Measurements from ENCODE around the gene CAMTA1.

Gene CAMTA1

DNA sequence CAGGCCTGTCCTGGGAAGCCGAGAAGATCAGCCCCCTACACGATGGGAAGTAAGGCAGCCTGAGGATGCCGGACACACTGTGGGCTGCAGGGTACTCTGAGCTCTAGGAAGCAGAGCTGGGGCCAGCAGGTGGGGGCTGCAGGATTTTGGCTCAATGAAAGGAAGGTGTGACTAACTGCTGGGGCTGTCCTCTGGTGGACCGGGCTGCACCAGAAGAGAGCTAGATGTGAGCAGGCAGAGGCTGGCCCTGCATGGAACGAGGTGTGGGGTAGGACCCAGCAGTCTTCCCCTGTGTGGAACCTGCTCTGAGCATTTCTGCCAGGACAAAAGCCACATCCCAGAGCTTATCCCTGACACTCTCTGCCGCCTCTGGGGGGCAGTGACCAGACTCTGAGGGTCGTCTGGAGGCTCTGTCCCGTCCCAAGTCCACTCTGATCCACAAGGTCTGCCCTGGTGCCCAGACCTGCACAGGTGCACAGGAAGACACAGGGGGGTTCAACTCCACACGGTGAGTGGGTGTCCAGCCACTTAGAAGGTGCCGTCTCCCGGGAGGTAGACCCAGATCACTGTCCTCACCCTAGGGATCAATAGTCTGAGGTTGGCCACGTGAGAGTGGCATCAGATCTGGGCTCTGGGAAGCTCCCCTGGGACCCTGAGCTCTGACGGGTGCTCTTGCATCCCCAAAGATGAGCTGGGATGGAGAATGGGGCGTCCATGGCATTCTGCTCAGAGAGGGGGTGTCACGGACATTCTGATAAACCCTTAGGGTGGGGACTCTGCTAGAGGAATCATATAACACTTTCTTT lies 798.2 kb downstream of the CAMTA1 start:
- Histone ChIP-seq H3K4me3 (ENCODE audit: low read depth, low read length) (no peak overlapping the region), H3K23ac (ENCODE audit: low read length) (no peak overlapping the region), H2AK5ac (ENCODE audit: low read length) (no peak overlapping the region), H3K79me1 (ENCODE audit: low read length) (no peaks in the 10 kb centered on the region), H3K9ac (ENCODE audit: low read length) (no peak overlapping the region), H3K27me3 (ENCODE audit: insufficient read depth, low read length) (no peaks in the 10 kb centered on the region), H2BK120ac (ENCODE audit: insufficient read depth, low read length, poor library complexity) (no peak overlapping the region), H3K4me2 (ENCODE audit: low read length) (no peak overlapping the region), H2AFZ (ENCODE audit: insufficient read depth, low read length, poor library complexity) (no peak overlapping the region), H2BK12ac (ENCODE audit: low read length) (no peak overlapping the region), H3K14ac (ENCODE audit: low read length) (no peak overlapping the region), H3K9me3 (ENCODE audit: insufficient read depth, low read depth, low read length) (no peaks in the 10 kb centered on the region), H4K12ac (ENCODE audit: low read depth, low read length) (no peak overlapping the region), H3K36me3 (ENCODE audit: control insufficient read depth in 1 of 2, insufficient read depth in 2 of 2, low read length in 2 of 2) (no peaks in the 10 kb centered on the region), H3K18ac (ENCODE audit: low read length) (no peak overlapping the region), H3K4ac (ENCODE audit: low read depth, low read length) (no peak overlapping the region), H3K79me2 (ENCODE audit: control insufficient read depth, insufficient read depth, low read length, poor library complexity) (no peaks in the 10 kb centered on the region), H3K4me1 (ENCODE audit: control insufficient read depth in 1 of 2, insufficient read depth in 2 of 2, low read length in 2 of 2) (no peaks in the 10 kb centered on the region), H3K27ac (ENCODE audit: low read depth, low read length) (no peak overlapping the region), H2BK5ac (ENCODE audit: low read depth, low read length, poor library complexity) (no peak overlapping the region), H4K8ac (ENCODE audit: low read depth, low read length) (no peak overlapping the region), H4K91ac (ENCODE audit: low read depth, low read length) (no peak overlapping the region)
- DNase-seq: no peak
- no CpG with 5 or more reads among the region's 15 CpGs for WGBS (ENCODE audit: extremely low coverage, insufficient coverage, insufficient read length)

DNA sequence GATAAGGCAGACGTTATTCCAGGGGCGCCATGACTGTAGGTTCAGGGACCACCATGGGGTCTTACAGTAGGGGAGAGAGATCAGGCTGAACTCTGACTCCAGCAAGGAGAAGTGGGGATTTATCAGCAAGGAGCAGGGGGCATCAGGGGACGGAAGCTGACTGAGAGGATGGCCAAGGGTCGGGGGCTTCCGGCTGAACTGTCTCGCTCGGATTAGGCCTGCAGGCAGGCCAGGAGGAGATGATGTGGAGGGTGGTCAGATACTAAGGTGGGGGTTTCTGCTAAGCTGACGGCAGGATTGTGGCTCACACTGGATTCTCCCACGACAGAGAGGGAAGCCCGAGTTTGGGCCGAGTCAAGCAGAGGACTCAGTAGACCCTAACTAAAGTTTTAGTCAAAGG lies 798.9 kb downstream of the CAMTA1 start:
- DNase-seq: no peak
- Histone ChIP-seq H3K4me1 (ENCODE audit: control insufficient read depth in 1 of 2, insufficient read depth in 2 of 2, low read length in 2 of 2) (no peaks in the 10 kb centered on the region), H2BK120ac (ENCODE audit: insufficient read depth, low read length, poor library complexity) (no peak overlapping the region), H3K23ac (ENCODE audit: low read length) (no peak overlapping the region), H3K9ac (ENCODE audit: low read length) (no peak overlapping the region), H3K27ac (ENCODE audit: low read depth, low read length) (no peak overlapping the region), H3K4me3 (ENCODE audit: low read depth, low read length) (no peak overlapping the region), H3K27me3 (ENCODE audit: insufficient read depth, low read length) (no peaks in the 10 kb centered on the region), H3K18ac (ENCODE audit: low read length) (no peak overlapping the region), H2BK5ac (ENCODE audit: low read depth, low read length, poor library complexity) (no peak overlapping the region), H3K14ac (ENCODE audit: low read length) (no peak overlapping the region), H4K12ac (ENCODE audit: low read depth, low read length) (no peak overlapping the region), H3K36me3 (ENCODE audit: control insufficient read depth in 1 of 2, insufficient read depth in 2 of 2, low read length in 2 of 2) (no peaks in the 10 kb centered on the region), H2AFZ (ENCODE audit: insufficient read depth, low read length, poor library complexity) (no peak overlapping the region), H2BK12ac (ENCODE audit: low read length) (no peak overlapping the region), H4K91ac (ENCODE audit: low read depth, low read length) (no peak overlapping the region), H3K79me2 (ENCODE audit: control insufficient read depth, insufficient read depth, low read length, poor library complexity) (no peaks in the 10 kb centered on the region), H3K4me2 (ENCODE audit: low read length) (no peak overlapping the region), H2AK5ac (ENCODE audit: low read length) (no peak overlapping the region), H3K79me1 (ENCODE audit: low read length) (no peaks in the 10 kb centered on the region), H3K9me3 (ENCODE audit: insufficient read depth, low read depth, low read length) (no peaks in the 10 kb centered on the region), H3K4ac (ENCODE audit: low read depth, low read length) (no peak overlapping the region), H4K8ac (ENCODE audit: low read depth, low read length) (no peak overlapping the region)
- WGBS (ENCODE audit: extremely low coverage, insufficient coverage, insufficient read length): no CpG with 5 or more reads among the region's 11 CpGs

DNA sequence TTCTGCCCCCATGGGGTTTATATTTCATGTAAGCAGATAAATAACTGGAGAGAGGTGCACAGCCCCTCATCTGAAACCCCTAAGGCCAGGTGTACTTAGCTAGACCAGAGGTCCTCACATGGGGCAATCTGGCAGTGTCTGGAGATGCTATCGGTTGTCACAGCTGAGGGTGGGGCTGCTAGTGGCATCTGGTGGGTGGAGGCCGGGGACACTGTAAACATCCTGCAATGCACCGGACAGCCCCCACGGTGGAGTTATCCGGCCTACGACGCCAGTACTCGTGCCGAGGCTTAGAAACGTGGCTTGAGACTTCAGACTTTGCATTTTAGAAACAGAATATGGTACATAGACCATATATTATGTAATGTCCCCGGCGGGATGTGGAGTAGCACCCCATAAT lies 799.4 kb downstream of the CAMTA1 start:
- no peaks in the 10 kb centered on the region for H3K4me1 ChIP-seq (ENCODE audit: control insufficient read depth in 1 of 2, insufficient read depth in 2 of 2, low read length in 2 of 2)
- H4K12ac ChIP-seq (ENCODE audit: low read depth, low read length): no peak overlapping the region
- no peak for DNase-seq
- no peak overlapping the region for H3K4me3 ChIP-seq (ENCODE audit: low read depth, low read length)
- no peaks in the 10 kb centered on the region for H3K36me3 ChIP-seq (ENCODE audit: control insufficient read depth in 1 of 2, insufficient read depth in 2 of 2, low read length in 2 of 2)
- no peak overlapping the region for H3K4me2 ChIP-seq (ENCODE audit: low read length)
- no peak overlapping the region for H2BK5ac ChIP-seq (ENCODE audit: low read depth, low read length, poor library complexity)
- no peaks in the 10 kb centered on the region for H3K27me3 ChIP-seq (ENCODE audit: insufficient read depth, low read length)
- no peak overlapping the region for H3K4ac ChIP-seq (ENCODE audit: low read depth, low read length)
- no peak overlapping the region for H3K14ac ChIP-seq (ENCODE audit: low read length)
- H3K9ac ChIP-seq (ENCODE audit: low read length): no peak overlapping the region
- no peak overlapping the region for H2AK5ac ChIP-seq (ENCODE audit: low read length)
- no peaks in the 10 kb centered on the region for H3K79me1 ChIP-seq (ENCODE audit: low read length)
- H4K91ac ChIP-seq (ENCODE audit: low read depth, low read length): no peak overlapping the region
- H2AFZ ChIP-seq (ENCODE audit: insufficient read depth, low read length, poor library complexity): no peak overlapping the region
- no peak overlapping the region for H2BK12ac ChIP-seq (ENCODE audit: low read length)
- H3K79me2 ChIP-seq (ENCODE audit: control insufficient read depth, insufficient read depth, low read length, poor library complexity): no peaks in the 10 kb centered on the region
- WGBS (ENCODE audit: extremely low coverage, insufficient coverage, insufficient read length): no CpG with 5 or more reads among the region's 12 CpGs
- H3K18ac ChIP-seq (ENCODE audit: low read length): no peak overlapping the region
- H3K9me3 ChIP-seq (ENCODE audit: insufficient read depth, low read depth, low read length): no peaks in the 10 kb centered on the region
- H2BK120ac ChIP-seq (ENCODE audit: insufficient read depth, low read length, poor library complexity): no peak overlapping the region
- no peak overlapping the region for H4K8ac ChIP-seq (ENCODE audit: low read depth, low read length)
- H3K23ac ChIP-seq (ENCODE audit: low read length): no peak overlapping the region
- no peak overlapping the region for H3K27ac ChIP-seq (ENCODE audit: low read depth, low read length)

- Histone ChIP-seq H2AFZ (ENCODE audit: insufficient read depth, low read length, poor library complexity) (no peak overlapping the region), H3K18ac (ENCODE audit: low read length) (no peak overlapping the region), H3K79me2 (ENCODE audit: control insufficient read depth, insufficient read depth, low read length, poor library complexity) (no peaks in the 10 kb centered on the region), H4K12ac (ENCODE audit: low read depth, low read length) (no peak overlapping the region), H3K23ac (ENCODE audit: low read length) (no peak overlapping the region), H3K36me3 (ENCODE audit: control insufficient read depth in 1 of 2, insufficient read depth in 2 of 2, low read length in 2 of 2) (no peaks in the 10 kb centered on the region), H2BK12ac (ENCODE audit: low read length) (no peak overlapping the region), H3K4me3 (ENCODE audit: low read depth, low read length) (no peak overlapping the region), H3K9ac (ENCODE audit: low read length) (no peak overlapping the region), H3K14ac (ENCODE audit: low read length) (no peak overlapping the region), H2AK5ac (ENCODE audit: low read length) (no peak overlapping the region), H3K4me2 (ENCODE audit: low read length) (no peak overlapping the region), H3K27ac (ENCODE audit: low read depth, low read length) (no peak overlapping the region), H2BK120ac (ENCODE audit: insufficient read depth, low read length, poor library complexity) (no peak overlapping the region), H4K91ac (ENCODE audit: low read depth, low read length) (no peak overlapping the region), H3K79me1 (ENCODE audit: low read length) (no peaks in the 10 kb centered on the region), H3K27me3 (ENCODE audit: insufficient read depth, low read length) (no peaks in the 10 kb centered on the region), H4K8ac (ENCODE audit: low read depth, low read length) (no peak overlapping the region), H3K4me1 (ENCODE audit: control insufficient read depth in 1 of 2, insufficient read depth in 2 of 2, low read length in 2 of 2) (no peaks in the 10 kb centered on the region), H3K9me3 (ENCODE audit: insufficient read depth, low read depth, low read length) (no peaks in the 10 kb centered on the region), H2BK5ac (ENCODE audit: low read depth, low read length, poor library complexity) (no peak overlapping the region), H3K4ac (ENCODE audit: low read depth, low read length) (no peak overlapping the region)
- DNase-seq: no peak
- WGBS (ENCODE audit: extremely low coverage, insufficient coverage, insufficient read length): 100% methylated on average over 3 of the region's 14 CpGs
Measured at GRCh38 chr1:7585216-7585907, 800.1 kb downstream of the CAMTA1 start.
